AG09309 (cell line): ENCODE measurements around the gene CD2AP.

Source experiments
- DNase-seq: peaks from one replicate; pipeline ENCODE4 v3.0.0-alpha.2; 2010; ENCODE audit warnings: low read depth
- H3K4me3 ChIP-seq: 2 replicates; pipeline ENCODE4 v1.5.1; 2011; ENCODE audit warnings: mild to moderate bottlenecking, low read depth, low read length, moderate library complexity; ENCODE audit not compliant: control insufficient read depth
- CTCF ChIP-seq: IDR thresholded peaks from 2 replicates; pipeline ENCODE4 v1.5.1; 2011; ENCODE audit warnings: mild to moderate bottlenecking, low read depth, low read length, inconsistent platforms; ENCODE audit not compliant: insufficient read depth, control insufficient read depth; ENCODE audit errors: missing control alignments

The CD2AP gene

DNA sequence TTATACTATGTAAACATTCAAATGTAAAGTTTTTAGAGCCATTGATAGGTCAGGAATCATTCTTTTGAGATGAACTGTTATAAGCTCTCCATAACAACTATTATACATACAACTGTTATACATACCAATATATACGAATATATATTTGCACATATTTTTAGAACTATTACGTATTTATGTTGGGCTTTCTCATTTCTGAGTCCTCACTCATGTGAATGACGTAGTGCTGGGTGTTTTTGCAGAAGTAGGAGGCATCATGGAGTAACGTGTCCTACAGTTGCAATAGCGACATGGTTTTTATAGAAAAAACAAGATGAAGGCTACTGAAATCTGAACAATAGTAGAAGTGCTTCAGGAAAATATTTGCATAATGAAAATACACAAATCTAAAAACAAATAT lies 184.4 kb downstream of the CD2AP start:
- DNase-seq, result no peak
- TF ChIP-seq CTCF, result no peak
- H3K4me3 ChIP-seq, result no peak overlapping the region

DNA sequence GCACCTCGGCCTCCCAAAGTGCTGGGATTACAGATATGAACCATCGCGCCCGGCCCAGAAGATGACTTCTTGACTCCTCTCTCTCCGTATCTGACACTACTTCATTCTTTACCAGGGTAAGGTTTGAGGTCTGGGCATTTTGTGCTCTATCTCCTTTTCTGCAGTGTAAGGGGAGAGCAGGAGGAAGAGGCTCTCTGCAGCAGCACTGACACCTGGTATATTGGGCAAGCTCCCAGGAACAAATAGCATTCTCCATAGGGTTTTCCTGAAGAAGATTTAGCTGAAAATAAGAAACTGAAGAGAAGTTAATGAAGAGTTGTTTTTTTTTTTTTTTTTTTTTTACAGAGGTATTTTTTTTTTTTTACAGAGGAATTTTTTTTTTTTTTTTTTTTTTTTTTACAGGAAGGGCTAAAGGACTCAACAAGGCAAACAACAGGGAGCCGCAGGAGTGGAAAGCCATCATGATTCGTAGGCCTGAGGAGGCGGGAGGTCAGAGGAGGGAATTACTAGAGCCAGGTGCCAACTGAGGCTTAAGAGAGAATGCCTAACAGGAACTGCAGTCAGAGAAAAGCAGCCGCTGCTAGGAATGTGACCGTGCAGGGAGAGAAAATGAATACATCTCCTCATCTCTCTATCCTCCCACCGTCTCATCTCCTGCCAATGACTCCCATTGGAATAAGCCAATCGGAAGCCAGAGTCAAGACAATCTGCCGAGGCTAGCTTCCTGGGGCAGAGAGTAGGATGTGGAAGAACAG lies 186.1 kb downstream of the CD2AP start:
- no peak overlapping the region for H3K4me3 ChIP-seq
- no peak for TF ChIP-seq CTCF
- no peak for DNase-seq

DNA sequence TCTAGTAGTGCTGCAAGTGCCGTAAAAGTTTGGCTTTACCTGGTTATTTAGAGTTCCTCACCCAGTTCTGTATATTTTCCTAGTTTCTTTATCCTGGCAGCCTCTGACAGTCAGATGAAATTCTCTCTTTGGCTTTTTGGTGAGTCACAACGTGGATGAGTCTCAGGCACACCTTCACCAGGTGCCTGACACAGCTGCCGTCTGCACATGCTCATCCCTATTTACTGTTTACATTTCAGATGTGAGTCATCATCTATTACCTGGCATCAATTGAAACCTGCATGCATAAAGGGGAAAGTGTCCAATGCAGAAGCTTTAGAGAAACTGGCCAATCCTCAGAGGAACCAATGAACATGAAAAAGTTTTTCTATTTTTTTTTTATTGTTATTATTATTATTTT lies 187.5 kb downstream of the CD2AP start:
- H3K4me3 ChIP-seq, result no peak overlapping the region
- no peak for TF ChIP-seq CTCF
- DNase-seq, result no peak

- DNase-seq, result no peak
- TF ChIP-seq CTCF, result no peak
- H3K4me3 ChIP-seq, result no peak overlapping the region
These were observed 192.3 kb downstream of the CD2AP start for GRCh38 chr6:47669684-47670513.

DNA sequence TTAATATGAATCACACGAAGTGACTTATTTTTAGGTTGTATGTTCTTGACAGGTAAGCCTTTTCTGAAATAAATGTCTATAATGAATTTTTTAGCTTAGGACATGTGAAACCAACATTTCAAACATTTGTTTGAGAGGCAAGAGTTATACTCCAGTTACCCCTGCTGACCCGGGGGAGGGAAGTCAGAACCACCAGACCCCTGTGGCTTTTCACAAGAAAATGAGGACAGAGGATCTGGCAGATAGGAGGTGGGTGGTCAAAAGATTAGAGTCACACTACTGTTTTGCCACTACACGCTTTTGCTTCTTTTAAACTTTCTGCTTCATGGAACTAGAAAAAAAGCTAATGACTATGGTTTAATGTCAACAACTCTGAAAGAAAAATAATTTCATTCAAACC lies 193.3 kb downstream of the CD2AP start:
- no peak overlapping the region for H3K4me3 ChIP-seq
- TF ChIP-seq CTCF, result no peak
- DNase-seq, result no peak

DNA sequence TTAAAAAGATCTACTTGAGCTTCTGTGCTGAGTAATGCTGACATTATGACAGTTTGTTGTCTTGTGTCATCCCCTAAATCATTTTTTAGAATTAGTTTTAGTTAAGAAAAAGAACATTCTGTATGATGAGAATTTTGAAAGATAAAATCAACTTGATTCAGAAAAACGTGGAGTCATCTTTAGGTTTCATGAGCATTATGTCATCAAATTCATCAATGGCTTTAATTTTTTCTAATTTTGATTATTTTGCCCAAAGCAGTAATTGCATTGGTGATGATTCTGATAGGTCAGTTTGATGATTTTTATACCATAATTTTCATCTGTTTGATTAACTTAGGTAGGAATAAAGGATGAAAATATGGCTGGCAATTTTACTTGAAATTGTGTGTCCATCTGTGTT lies 194.2 kb downstream of the CD2AP start:
- TF ChIP-seq CTCF, result no peak
- H3K4me3 ChIP-seq, result no peak overlapping the region
- no peak for DNase-seq

DNA sequence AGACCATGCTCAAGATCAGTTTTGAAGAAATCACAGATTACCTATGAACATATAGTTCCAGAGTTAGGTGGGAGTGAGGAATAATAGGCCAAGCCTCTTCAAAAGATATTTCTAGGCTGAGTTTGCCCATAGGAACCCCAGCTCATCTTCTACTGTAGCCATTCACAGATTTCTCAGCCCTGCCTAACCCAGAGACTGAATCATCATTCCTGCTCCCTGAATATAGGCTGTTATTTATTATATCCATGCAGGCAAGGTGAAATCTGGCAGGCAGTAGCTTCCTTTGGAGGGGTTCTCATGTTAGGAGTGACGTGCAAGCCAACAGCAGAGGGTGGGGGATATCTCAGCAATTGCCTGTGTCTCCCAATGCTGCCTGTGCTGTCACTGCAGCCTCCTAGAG lies 195.2 kb downstream of the CD2AP start:
- TF ChIP-seq CTCF, result no peak
- no peak for DNase-seq
- no peak overlapping the region for H3K4me3 ChIP-seq
